ENCODE results near the gene C22orf23. TPM values are rescaled to one million over a fixed set of nuclear protein-coding genes. Genes with fewer than 3 reads are reported as not detected.

The C22orf23 gene
- total RNA-seq, 1 experiment from 2014 or later = 0.22 TPM

DNA sequence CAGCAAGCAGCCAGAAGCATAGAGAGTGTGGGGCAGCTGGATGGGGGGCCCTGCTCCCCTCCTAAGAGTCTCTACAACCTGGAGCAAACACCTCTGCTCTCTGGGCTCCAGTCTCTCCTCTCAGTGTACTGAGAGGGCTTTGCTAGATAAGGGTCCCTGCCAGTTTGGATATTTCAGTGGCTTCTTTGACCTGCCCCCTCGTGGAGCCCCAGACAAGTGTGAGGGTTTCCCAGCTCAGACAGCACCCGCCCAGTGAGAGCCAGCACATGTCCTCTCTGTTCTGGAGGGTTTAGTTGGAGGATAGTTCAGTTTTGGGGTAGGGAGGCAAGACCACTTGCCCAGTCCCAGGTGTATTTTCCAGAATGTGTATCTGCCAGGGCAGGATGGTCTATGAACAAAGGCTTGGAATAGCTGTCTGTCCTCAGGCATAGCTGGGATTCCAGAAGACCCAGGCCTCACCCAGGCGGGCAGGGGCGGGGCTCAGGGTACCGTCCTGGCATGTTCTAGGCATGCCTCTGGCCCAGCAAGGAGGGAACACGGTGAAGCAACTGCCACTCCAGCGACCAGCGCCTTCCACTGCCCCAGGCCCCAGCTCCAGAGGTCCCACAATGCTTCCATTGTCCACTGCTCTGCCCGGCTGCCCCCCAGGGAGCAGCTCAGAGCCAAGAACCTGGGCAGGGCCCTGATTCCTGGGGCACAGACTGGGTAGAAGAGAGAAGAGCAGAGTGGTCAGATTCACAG, 54.8 kb downstream of the C22orf23 start:
- peak; percentile 62 for DNase-seq (ENCODE audit: low read depth)

DNA sequence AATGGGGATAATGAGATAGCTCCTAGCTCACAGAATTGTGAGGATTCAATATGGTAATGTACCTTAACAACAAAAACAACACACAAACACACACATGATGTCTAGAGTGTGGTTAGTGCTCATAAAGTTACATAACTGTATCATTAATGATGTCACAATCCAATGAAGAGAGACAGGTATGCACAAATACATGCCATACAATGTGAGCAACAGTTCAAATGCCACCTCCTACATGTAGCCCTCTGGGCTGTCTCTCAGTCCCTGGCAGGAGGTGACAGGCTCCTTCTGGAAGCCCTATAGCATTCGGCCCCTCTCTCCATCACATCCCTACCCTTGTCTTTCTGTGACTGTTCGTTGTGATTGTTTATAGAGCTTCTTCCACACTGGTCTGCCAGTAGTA, 55.6 kb downstream of the C22orf23 start:
- no peak for DNase-seq (ENCODE audit: low read depth)

DNA sequence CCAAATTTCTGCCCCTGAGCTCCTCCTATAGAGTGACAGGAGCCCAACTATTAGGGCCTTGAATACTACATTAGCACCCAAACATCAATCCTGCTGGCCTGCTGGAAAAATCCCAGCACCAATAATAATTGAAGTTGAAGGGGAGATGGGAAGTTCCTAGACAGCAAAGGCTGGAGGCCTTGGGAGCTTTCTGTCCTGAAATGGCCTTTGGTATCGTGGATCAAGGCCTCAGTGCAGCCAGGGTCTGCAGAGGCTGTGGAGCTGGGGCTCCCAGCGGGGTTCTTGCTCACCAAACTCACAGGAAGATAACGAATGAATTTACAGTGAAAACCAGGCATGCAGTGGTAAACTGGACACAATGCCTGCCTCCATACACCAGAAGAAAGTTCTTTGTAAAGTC, 56.5 kb downstream of the C22orf23 start:
- DNase-seq (ENCODE audit: low read depth) = no peak

DNA sequence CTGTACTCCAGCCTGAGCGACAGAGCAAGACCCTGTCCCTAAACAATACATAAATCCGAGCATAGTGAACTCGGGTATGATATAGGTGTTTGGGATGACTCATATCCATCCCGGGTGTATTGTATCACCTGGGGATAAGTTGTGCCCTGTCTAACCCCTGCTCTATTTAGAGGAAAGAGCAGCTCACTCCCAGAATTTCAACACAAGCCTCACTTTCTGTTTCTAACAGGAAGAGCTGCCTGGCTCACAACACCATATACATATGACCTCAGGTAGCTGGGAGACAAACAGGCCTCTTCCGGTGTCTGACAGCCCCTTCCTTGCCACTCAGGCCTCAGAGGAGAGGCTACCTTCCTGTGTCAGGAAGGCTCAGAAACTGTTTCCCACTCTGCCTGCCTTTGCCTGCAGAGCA, 57.2 kb downstream of the C22orf23 start:
- no peak for DNase-seq (ENCODE audit: low read depth)

DNA sequence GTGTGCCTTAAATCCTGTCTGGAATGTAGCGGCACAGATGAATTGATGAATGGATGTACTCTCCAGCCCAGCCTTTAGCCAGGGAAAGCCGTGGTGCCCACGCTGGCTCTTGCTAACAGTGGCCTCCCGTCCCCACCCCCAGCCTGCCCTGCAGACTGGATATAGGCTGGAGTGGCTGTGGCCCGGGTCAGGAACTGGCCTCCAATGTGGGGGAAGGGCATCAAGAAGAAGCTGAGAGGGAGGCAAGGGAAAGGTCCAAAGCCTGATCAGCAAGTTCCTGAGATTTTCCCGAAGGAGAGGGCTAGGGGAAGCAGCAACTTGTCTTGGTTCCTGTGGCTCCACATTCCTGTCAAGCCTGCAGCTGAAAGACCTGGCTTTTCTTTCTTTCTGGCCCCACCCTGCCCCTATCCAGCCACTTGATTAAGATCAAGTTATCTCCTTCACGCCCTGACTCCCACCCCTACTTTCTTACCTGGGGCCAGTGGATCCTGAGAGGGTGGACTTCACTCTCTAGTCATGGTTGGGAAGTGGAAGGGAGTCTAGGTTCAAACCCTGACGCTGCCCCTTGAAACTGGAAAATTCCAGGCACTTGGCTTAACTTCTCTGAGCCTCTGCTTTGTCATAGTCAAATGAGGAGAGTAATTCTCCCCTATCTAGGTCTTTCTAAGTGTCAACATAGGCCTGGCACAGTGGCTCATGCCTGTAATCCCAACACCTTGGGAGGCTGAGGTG, 58.3 kb downstream of the C22orf23 start:
- DNase-seq (ENCODE audit: low read depth) = no peak

DNA sequence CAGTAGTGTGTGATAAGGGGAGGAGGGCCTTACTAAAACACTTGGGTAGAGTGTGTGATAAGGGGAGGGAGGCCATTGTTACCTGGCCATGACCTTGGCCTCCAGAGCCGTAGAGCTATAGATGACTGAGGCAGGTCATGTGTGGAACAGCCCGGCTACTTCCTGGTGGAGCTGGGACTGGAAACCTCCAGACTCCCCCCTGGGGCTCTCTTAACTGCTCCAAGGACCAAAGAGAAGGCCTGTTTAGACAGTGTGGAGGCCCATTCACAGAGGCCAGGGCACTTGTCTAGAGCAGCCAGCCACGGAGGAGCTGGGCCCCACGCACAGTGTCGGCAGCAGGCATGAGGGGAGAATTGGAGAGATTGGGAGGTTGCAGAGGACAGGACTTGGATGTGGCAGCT, 59.8 kb downstream of the C22orf23 start:
- DNase-seq (ENCODE audit: low read depth) = no peak

Other genes starting within 250 kb of the C22orf23 start
- 18.3 and 26.4 TPM in 2 replicates for gene GCAT, start 145.7 kb downstream of the C22orf23 start, total RNA-seq (2014; rRNA removed; shearing (Covaris generic))
- gene GALR3, start 130.2 kb downstream of the C22orf23 start, total RNA-seq (2014; rRNA removed; shearing (Covaris generic)) = not detected in 2 replicates
- 17.0 and 20.6 TPM in 2 replicates for gene ANKRD54, start 109.3 kb downstream of the C22orf23 start, total RNA-seq (2014; rRNA removed; shearing (Covaris generic))
- 136 and 156 TPM in 2 replicates for gene EIF3L, start 104.2 kb downstream of the C22orf23 start, total RNA-seq (2014; rRNA removed; shearing (Covaris generic))
- gene MICALL1, start 47.3 kb downstream of the C22orf23 start, total RNA-seq (2014; rRNA removed; shearing (Covaris generic)) = 7.1 and 13.7 TPM in 2 replicates
- 77.2 and 91.6 TPM in 2 replicates for gene POLR2F, start 98 bp upstream of the C22orf23 start, total RNA-seq (2014; rRNA removed; shearing (Covaris generic))
- not detected in 2 replicates for gene SOX10, start 31.0 kb upstream of the C22orf23 start, total RNA-seq (2014; rRNA removed; shearing (Covaris generic))
- 21.7 and 26.8 TPM in 2 replicates for gene PICK1, start 103.8 kb upstream of the C22orf23 start, total RNA-seq (2014; rRNA removed; shearing (Covaris generic))
- not detected in 2 replicates for gene SLC16A8, start 130.6 kb upstream of the C22orf23 start, total RNA-seq (2014; rRNA removed; shearing (Covaris generic))
- gene BAIAP2L2, start 157.1 kb upstream of the C22orf23 start, total RNA-seq (2014; rRNA removed; shearing (Covaris generic)) = not detected in 2 replicates
- 0.96 TPM in 1 of 2 replicates, not detected in the other for gene PLA2G6, start 228.2 kb upstream of the C22orf23 start, total RNA-seq (2014; rRNA removed; shearing (Covaris generic))
- gene MAFF, start 248.4 kb upstream of the C22orf23 start, total RNA-seq (2014; rRNA removed; shearing (Covaris generic)) = 9.1 and 13.5 TPM in 2 replicates

All from M059J (cell line).